DND-41 (cell line): ENCODE results near the gene ACTR6.

ENCODE experiments used
- ATAC-seq: fragments of 200-7000 bp; cut with Tn5 transposase; 3 replicates; pipeline ENCODE4 v1.9.1; 2021; ENCODE audit warnings: low read depth; ENCODE audit not compliant: insufficient read depth
- DNase-seq: peaks from one replicate; pipeline ENCODE4 v3.0.0-alpha.2; 2020
- H2AFZ ChIP-seq: 2 replicates; pipeline ENCODE4 v1.6.0; 2012; ENCODE audit warnings: low read depth, low read length
- H3K27ac ChIP-seq: 2 replicates; pipeline ENCODE4 v1.5.1; 2012; ENCODE audit warnings: low read length, inconsistent platforms
- H3K27me3 ChIP-seq: fragments of 200-600 bp; sonication (generic); 2 replicates; pipeline ENCODE4 v1.6.0; 2012; ENCODE audit warnings: low read length, mild to moderate bottlenecking, inconsistent platforms; ENCODE audit not compliant: insufficient read depth, poor library complexity
- H3K36me3 ChIP-seq: 2 replicates; pipeline ENCODE4 v1.5.1; 2012; ENCODE audit warnings: low read length, inconsistent platforms; ENCODE audit not compliant: insufficient read depth
- H3K4me1 ChIP-seq: 2 replicates; pipeline ENCODE4 v1.5.1; 2012; ENCODE audit warnings: mild to moderate bottlenecking, low read length; ENCODE audit not compliant: insufficient read depth
- H3K4me2 ChIP-seq: 2 replicates; pipeline ENCODE4 v1.6.0; 2012; ENCODE audit warnings: mild to moderate bottlenecking, moderate library complexity, low read length, inconsistent platforms; ENCODE audit not compliant: insufficient read depth
- H3K4me3 ChIP-seq, 2 experiments: fragments of 200-600 bp in 1 of 2; shearing (Covaris generic) in 1 of 2; 2 replicates each; pipeline ENCODE4 v1.5.1; 2012 to 2016; ENCODE audit warnings: inconsistent platforms in 2 of 2, low read length in 2 of 2, mild to moderate bottlenecking in 2 of 2, low read depth in 1 of 2, moderate library complexity in 1 of 2
- H3K79me2 ChIP-seq: 2 replicates; pipeline ENCODE4 v1.6.0; 2012; ENCODE audit warnings: low read length, inconsistent platforms; ENCODE audit not compliant: insufficient read depth
- H3K9ac ChIP-seq: 2 replicates; pipeline ENCODE4 v1.6.0; 2012; ENCODE audit warnings: low read depth, mild to moderate bottlenecking, inconsistent platforms, low read length, moderate library complexity
- H3K9me3 ChIP-seq: 2 replicates; pipeline ENCODE4 v1.5.1; 2012; ENCODE audit warnings: low read length, moderate library complexity, mild to moderate bottlenecking, inconsistent platforms; ENCODE audit not compliant: insufficient read depth, severe bottlenecking
- H4K20me1 ChIP-seq: 2 replicates; pipeline ENCODE4 v1.6.0; 2012; ENCODE audit warnings: low read length; ENCODE audit not compliant: insufficient read depth
- CTCF ChIP-seq: IDR thresholded peaks from 2 replicates; pipeline ENCODE4 v1.5.1; 2012; ENCODE audit warnings: borderline replicate concordance, low read length, moderate library complexity, mild to moderate bottlenecking; ENCODE audit not compliant: poor library complexity, severe bottlenecking; ENCODE audit errors: extremely low read depth
- EZH2 ChIP-seq: IDR thresholded peaks from 3 replicates; pipeline ENCODE4 v1.6.1; 2012; ENCODE audit warnings: borderline replicate concordance, low read depth, mild to moderate bottlenecking, moderate library complexity, low read length, inconsistent platforms; ENCODE audit not compliant: severe bottlenecking

Gene ACTR6

GRCh38 chr12:100266835-100267602, 66.4 kb downstream of the ACTR6 start, which contains the start of the genes DEPDC4 and SCYL2:
Gene DEPDC4 (minus strand): TSS chr12:100267079. CDS start chr12:100267076, 3 bp downstream.
Gene SCYL2 (plus strand): TSS chr12:100267177. CDS start chr12:100282971, 15,794 bp downstream.
- H3K79me2 ChIP-seq = peaks cover 46% of the 10 kb centered on the region
- TF ChIP-seq CTCF (no peak), EZH2 (no peak)
- no peaks in the 10 kb centered on the region for H3K9me3 ChIP-seq
- H3K4me3 ChIP-seq = peak within 1 kb of the TSS; percentile 79 to 90
- peak within 1 kb of the TSS; percentile 86 for H3K9ac ChIP-seq
- DNase-seq (peak; percentile 94), ATAC-seq (peak; percentile 82)
- H3K36me3 ChIP-seq = no peaks in the 10 kb centered on the region; the same call in 1 of the 2 replicates
- H3K27me3 ChIP-seq = no peaks in the 10 kb centered on the region
- peak within 1 kb of the TSS; percentile 74 for H3K4me2 ChIP-seq
- H3K27ac ChIP-seq = peak within 1 kb of the TSS; percentile 94
- H2AFZ ChIP-seq = peak within 1 kb of the TSS; percentile 93
- peaks cover 5% of the 10 kb centered on the region; the same call in 1 of the 2 replicates for H4K20me1 ChIP-seq
- H3K4me1 ChIP-seq = peaks cover 32% of the 10 kb centered on the region

GRCh38 chr12:100267603-100268281, 67.1 kb downstream of the ACTR6 start:
- peak overlapping the region; percentile 79 to 90 for H3K4me3 ChIP-seq
- no peak for DNase-seq
- peaks cover 53% of the 10 kb centered on the region for H3K79me2 ChIP-seq
- H2AFZ ChIP-seq = peak overlapping the region; percentile 93
- no peak for TF ChIP-seq EZH2
- TF ChIP-seq CTCF = no peak
- peak overlapping the region; percentile 74 for H3K4me2 ChIP-seq
- H3K27ac ChIP-seq = peak overlapping the region; percentile 94
- H3K4me1 ChIP-seq = peaks cover 32% of the 10 kb centered on the region
- peaks cover 5% of the 10 kb centered on the region; the same call in 1 of the 2 replicates for H4K20me1 ChIP-seq
- ATAC-seq = peak; percentile 3; the same call in 2 of the 3 replicates
- peak overlapping the region; percentile 86 for H3K9ac ChIP-seq
- H3K9me3 ChIP-seq = no peaks in the 10 kb centered on the region
- H3K27me3 ChIP-seq = no peaks in the 10 kb centered on the region
- H3K36me3 ChIP-seq = no peaks in the 10 kb centered on the region; the same call in 1 of the 2 replicates

- Histone ChIP-seq H3K27me3 (no peaks in the 10 kb centered on the region), H3K79me2 (peaks cover 66% of the 10 kb centered on the region), H3K4me2 (peak overlapping the region; percentile 74), H3K4me1 (peaks cover 32% of the 10 kb centered on the region), H4K20me1 (peaks cover 9% of the 10 kb centered on the region; the same call in 1 of the 2 replicates), H3K4me3 (peak overlapping the region in 1 of 2 experiments; percentile 79; a peak in 2 of 4 replicates), H3K36me3 (no peaks in the 10 kb centered on the region; the same call in 1 of the 2 replicates), H2AFZ (no peak overlapping the region), H3K9ac (peak overlapping the region; percentile 86; the same call in 1 of the 2 replicates), H3K9me3 (no peaks in the 10 kb centered on the region), H3K27ac (no peak overlapping the region; the same call in 1 of the 2 replicates)
- TF ChIP-seq EZH2 (no peak), CTCF (no peak)
- ATAC-seq (no peak), DNase-seq (no peak)
Observed at GRCh38 chr12:100268835-100269564, 68.4 kb downstream of the ACTR6 start.
